Muscle of leg (tissue), 11 donors: ENCODE measurements around the gene ARHGAP22. TPM values are rescaled to one million over a fixed set of nuclear protein-coding genes. Genes with fewer than 3 reads are reported as not detected.

ENCODE experiments used
- DNase-seq: peaks from one replicate; pipeline ENCODE4 v3.0.0; 2013
- H3K27ac ChIP-seq: one replicate; pipeline ENCODE4 v1.5.1; 2013; ENCODE audit warnings: mild to moderate bottlenecking, low read length, control low read depth
- H3K27me3 ChIP-seq: one replicate; pipeline ENCODE4 v1.6.1; 2013; ENCODE audit warnings: low read length; ENCODE audit not compliant: control insufficient read depth, insufficient read depth
- H3K36me3 ChIP-seq: one replicate; pipeline ENCODE4 v1.6.1; 2013; ENCODE audit warnings: low read length; ENCODE audit not compliant: control insufficient read depth, insufficient read depth
- H3K4me1 ChIP-seq: one replicate; pipeline ENCODE4 v1.6.1; 2013; ENCODE audit warnings: low read length; ENCODE audit not compliant: control insufficient read depth, insufficient read depth
- H3K4me3 ChIP-seq: one replicate; pipeline ENCODE4 v1.5.1; 2013; ENCODE audit warnings: low read length, control low read depth
- H3K9me3 ChIP-seq: replicated peaks from 2 replicates; pipeline ENCODE4 v1.6.1; 2013; ENCODE audit warnings: low read depth, low read length; ENCODE audit not compliant: control insufficient read depth
- WGBS: methylation state at CpG from one replicate; pipeline ENCODE4 v1.1.5; 2013; ENCODE audit warnings: missing lambda C conversion rate; ENCODE audit not compliant: insufficient coverage; 5-methylcytosine and 5-hydroxymethylcytosine counted together
- polyA plus RNA-seq, 8 donors: library from polyadenylated mRNA; unstranded; fragments of 120-200 nt; gene quantifications; one replicate each; pipeline versions ENCODE4 v1.2.1 to v1.2.3, GENCODE V29; 2013; ENCODE audit warnings: inconsistent platforms in 1 of 8, low replicate concordance in 1 of 8; ENCODE audit not compliant: insufficient read length in 8 of 8, insufficient read depth in 1 of 8
- total RNA-seq: library from RNA; stranded (reverse); fragments of 120-200 nt; gene quantifications from one replicate; pipeline ENCODE4 v1.2.4, GENCODE V29; 2013

ARHGAP22 gene
- total and polyA plus RNA-seq, 9 donors, result 0.72 to 3.0 (median 1.2) TPM

- Histone ChIP-seq H3K4me1 (no peaks in the 10 kb centered on the region), H3K27me3 (no peaks in the 10 kb centered on the region), H3K36me3 (no peaks in the 10 kb centered on the region), H3K4me3 (no peak overlapping the region), H3K27ac (no peak overlapping the region), H3K9me3 (no peaks in the 10 kb centered on the region)
- DNase-seq, result no peak
- 77% methylated on average over 4 of the region's 4 CpGs for WGBS
These were observed 28.7 kb upstream of the ARHGAP22 start for GRCh38 chr10:48633381-48634197.

- WGBS, result 17% methylated on average over 1 of the region's 1 CpG
- H3K27ac ChIP-seq, result no peak overlapping the region
- no peak overlapping the region for H3K4me3 ChIP-seq
- DNase-seq, result peak; percentile 62
- H3K36me3 ChIP-seq, result no peaks in the 10 kb centered on the region
- H3K27me3 ChIP-seq, result no peaks in the 10 kb centered on the region
- H3K9me3 ChIP-seq, result no peaks in the 10 kb centered on the region
- H3K4me1 ChIP-seq, result no peaks in the 10 kb centered on the region
These were observed 27.3 kb upstream of the ARHGAP22 start for GRCh38 chr10:48632166-48632565.

GRCh38 chr10:48627984-48628609 lies 23.2 kb upstream of the ARHGAP22 start:
- Histone ChIP-seq H3K27ac (no peak overlapping the region), H3K36me3 (no peaks in the 10 kb centered on the region), H3K4me3 (no peak overlapping the region), H3K27me3 (peaks cover 3% of the 10 kb centered on the region), H3K9me3 (no peaks in the 10 kb centered on the region), H3K4me1 (no peaks in the 10 kb centered on the region)
- WGBS, result 60% methylated on average over 1 of the region's 2 CpGs
- DNase-seq, result no peak

- Histone ChIP-seq H3K4me3 (no peak overlapping the region), H3K9me3 (no peaks in the 10 kb centered on the region), H3K27me3 (peaks cover 3% of the 10 kb centered on the region), H3K4me1 (no peaks in the 10 kb centered on the region), H3K27ac (no peak overlapping the region), H3K36me3 (no peaks in the 10 kb centered on the region)
- 93% methylated on average over 5 of the region's 11 CpGs for WGBS
- DNase-seq, result no peak
These were observed 22.3 kb upstream of the ARHGAP22 start for GRCh38 chr10:48626986-48627731.

GRCh38 chr10:48626447-48626846 lies 21.6 kb upstream of the ARHGAP22 start:
- no peak for DNase-seq
- no peak overlapping the region for H3K27ac ChIP-seq
- H3K4me3 ChIP-seq, result no peak overlapping the region
- 68% methylated on average over 4 of the region's 4 CpGs for WGBS
- H3K4me1 ChIP-seq, result no peaks in the 10 kb centered on the region
- H3K36me3 ChIP-seq, result no peaks in the 10 kb centered on the region
- H3K9me3 ChIP-seq, result no peaks in the 10 kb centered on the region
- H3K27me3 ChIP-seq, result peaks cover 3% of the 10 kb centered on the region

- Histone ChIP-seq H3K27me3 (peaks cover 3% of the 10 kb centered on the region), H3K9me3 (no peaks in the 10 kb centered on the region), H3K4me3 (no peak overlapping the region), H3K27ac (no peak overlapping the region), H3K36me3 (no peaks in the 10 kb centered on the region), H3K4me1 (no peaks in the 10 kb centered on the region)
- WGBS, result no CpG with 5 or more reads among the region's 1 CpG
- DNase-seq, result no peak
These were observed 20.9 kb upstream of the ARHGAP22 start for GRCh38 chr10:48625826-48626134.

GRCh38 chr10:48623607-48624132 lies 18.8 kb upstream of the ARHGAP22 start:
- H3K4me1 ChIP-seq, result no peaks in the 10 kb centered on the region
- H3K36me3 ChIP-seq, result no peaks in the 10 kb centered on the region
- 86% methylated on average over 1 of the region's 5 CpGs for WGBS
- H3K4me3 ChIP-seq, result no peak overlapping the region
- H3K9me3 ChIP-seq, result no peaks in the 10 kb centered on the region
- H3K27ac ChIP-seq, result no peak overlapping the region
- H3K27me3 ChIP-seq, result peaks cover 3% of the 10 kb centered on the region
- DNase-seq, result no peak

GRCh38 chr10:48623009-48623408 lies 18.1 kb upstream of the ARHGAP22 start:
- WGBS, result 100% methylated on average over 1 of the region's 3 CpGs
- H3K27me3 ChIP-seq, result peaks cover 3% of the 10 kb centered on the region
- no peak overlapping the region for H3K27ac ChIP-seq

GRCh38 chr10:48620719-48621118 lies 15.8 kb upstream of the ARHGAP22 start:
- no peak for DNase-seq
- Histone ChIP-seq H3K27me3 (peaks cover 3% of the 10 kb centered on the region), H3K4me3 (no peak overlapping the region), H3K36me3 (no peaks in the 10 kb centered on the region), H3K27ac (no peak overlapping the region), H3K9me3 (peaks cover 2% of the 10 kb centered on the region), H3K4me1 (no peaks in the 10 kb centered on the region)
- no CpG with 5 or more reads among the region's 2 CpGs for WGBS

More at GRCh38 chr10:48623009-48623408, 18.1 kb upstream of the ARHGAP22 start:
- Histone ChIP-seq H3K9me3 (no peaks in the 10 kb centered on the region), H3K36me3 (no peaks in the 10 kb centered on the region), H3K4me1 (no peaks in the 10 kb centered on the region), H3K4me3 (no peak overlapping the region)
- no peak for DNase-seq

GRCh38 chr10:48616436-48616835 lies 11.6 kb upstream of the ARHGAP22 start:
- WGBS, result no CpG with 5 or more reads among the region's 1 CpG
- no peak for DNase-seq
- Histone ChIP-seq H3K9me3 (peaks cover 5% of the 10 kb centered on the region), H3K27ac (no peak overlapping the region), H3K4me3 (no peak overlapping the region), H3K4me1 (no peaks in the 10 kb centered on the region), H3K36me3 (no peaks in the 10 kb centered on the region), H3K27me3 (no peaks in the 10 kb centered on the region)
